ENCODE measurements around the gene HTT-AS.

HTT-AS gene

GRCh38 chr4:3087115-3087797 lies 12.9 kb upstream of the HTT-AS start:
- no peak for DNase-seq (ENCODE audit: low read depth in 2 of 2)

- DNase-seq (ENCODE audit: low read depth in 2 of 2): no peak
Observed at GRCh38 chr4:3085948-3086670, 11.8 kb upstream of the HTT-AS start.

- no peak for DNase-seq (ENCODE audit: low read depth in 2 of 2)
Observed at GRCh38 chr4:3083732-3084131, 9.4 kb upstream of the HTT-AS start.

GRCh38 chr4:3082925-3083515 lies 8.7 kb upstream of the HTT-AS start:
- DNase-seq (ENCODE audit: low read depth in 2 of 2): no peak

- DNase-seq (ENCODE audit: low read depth in 2 of 2): no peak
Observed at GRCh38 chr4:3079694-3080123, 5.4 kb upstream of the HTT-AS start.

- no peak for DNase-seq (ENCODE audit: low read depth in 2 of 2)
Observed at GRCh38 chr4:3077796-3078195, 3.5 kb upstream of the HTT-AS start.

GRCh38 chr4:3075652-3075981 lies 1.3 kb upstream of the HTT-AS start:
- no peak for DNase-seq (ENCODE audit: low read depth in 2 of 2)

- peak in 1 of 2 experiments; percentile 51 for DNase-seq (ENCODE audit: low read depth in 2 of 2)
Observed at GRCh38 chr4:3074846-3075651, 711 bp upstream of the HTT-AS start.

- DNase-seq (ENCODE audit: low read depth in 2 of 2): no peak
Observed at GRCh38 chr4:3073158-3074077, 920 bp downstream of the HTT-AS start.

GRCh38 chr4:3071811-3072210 lies 2.5 kb downstream of the HTT-AS start:
- DNase-seq (ENCODE audit: low read depth in 2 of 2): no peak

GRCh38 chr4:3070709-3071500 lies 3.4 kb downstream of the HTT-AS start:
- no peak for DNase-seq (ENCODE audit: low read depth in 2 of 2)

GRCh38 chr4:3069661-3070199 lies 4.6 kb downstream of the HTT-AS start:
- no peak for DNase-seq (ENCODE audit: low read depth in 2 of 2)

- no peak for DNase-seq (ENCODE audit: low read depth in 2 of 2)
Observed at GRCh38 chr4:3067473-3068001, 6.8 kb downstream of the HTT-AS start.

GRCh38 chr4:3066836-3067400 lies 7.4 kb downstream of the HTT-AS start:
- DNase-seq (ENCODE audit: low read depth in 2 of 2): no peak

GRCh38 chr4:3065551-3065950 lies 8.8 kb downstream of the HTT-AS start:
- DNase-seq (ENCODE audit: low read depth in 2 of 2): no peak

- no peak for DNase-seq (ENCODE audit: low read depth in 2 of 2)
Observed at GRCh38 chr4:3062471-3062870, 11.9 kb downstream of the HTT-AS start.

GRCh38 chr4:3060946-3061345 lies 13.4 kb downstream of the HTT-AS start:
- no peak for DNase-seq (ENCODE audit: low read depth in 2 of 2)

GRCh38 chr4:3059943-3060342 lies 14.4 kb downstream of the HTT-AS start:
- no peak for DNase-seq (ENCODE audit: low read depth in 2 of 2)

- DNase-seq (ENCODE audit: low read depth in 2 of 2): no peak
Observed at GRCh38 chr4:3054169-3054759, 20.1 kb downstream of the HTT-AS start.

Measured in stimulated activated CD4-positive, alpha-beta T cell treated with anti-CD3 and anti-CD28 coated beads, Interleukin-12 subunit alpha, Interleukin-12 subunit beta, amount 100 ng/mL, for 24 hours (primary cell).